Lower leg skin (tissue), 3 donors: ENCODE measurements around the gene FAM163A.

ENCODE experiments used
- POLR2A ChIP-seq, 2 donors: fragments of 450-650 bp; IDR thresholded peaks; one replicate each; pipeline ENCODE4 v1.6.1; 2016 to 2017; ENCODE audit warnings: antibody characterized with exemption in 2 of 2, mild to moderate bottlenecking in 1 of 2, moderate library complexity in 1 of 2
- TF ChIP-seq, protein P1 (sequence below), 3 donors: fragments of 450-650 bp; IDR thresholded peaks; one replicate each; pipeline ENCODE4 v1.5.1; 2016; ENCODE audit warnings: antibody characterized with exemption in 3 of 3, mild to moderate bottlenecking in 3 of 3, moderate library complexity in 2 of 3

- TF ChIP-seq, protein P1, sequence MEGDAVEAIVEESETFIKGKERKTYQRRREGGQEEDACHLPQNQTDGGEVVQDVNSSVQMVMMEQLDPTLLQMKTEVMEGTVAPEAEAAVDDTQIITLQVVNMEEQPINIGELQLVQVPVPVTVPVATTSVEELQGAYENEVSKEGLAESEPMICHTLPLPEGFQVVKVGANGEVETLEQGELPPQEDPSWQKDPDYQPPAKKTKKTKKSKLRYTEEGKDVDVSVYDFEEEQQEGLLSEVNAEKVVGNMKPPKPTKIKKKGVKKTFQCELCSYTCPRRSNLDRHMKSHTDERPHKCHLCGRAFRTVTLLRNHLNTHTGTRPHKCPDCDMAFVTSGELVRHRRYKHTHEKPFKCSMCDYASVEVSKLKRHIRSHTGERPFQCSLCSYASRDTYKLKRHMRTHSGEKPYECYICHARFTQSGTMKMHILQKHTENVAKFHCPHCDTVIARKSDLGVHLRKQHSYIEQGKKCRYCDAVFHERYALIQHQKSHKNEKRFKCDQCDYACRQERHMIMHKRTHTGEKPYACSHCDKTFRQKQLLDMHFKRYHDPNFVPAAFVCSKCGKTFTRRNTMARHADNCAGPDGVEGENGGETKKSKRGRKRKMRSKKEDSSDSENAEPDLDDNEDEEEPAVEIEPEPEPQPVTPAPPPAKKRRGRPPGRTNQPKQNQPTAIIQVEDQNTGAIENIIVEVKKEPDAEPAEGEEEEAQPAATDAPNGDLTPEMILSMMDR (IDR thresholded peaks at IDR 0.05) = no peak
- TF ChIP-seq POLR2A (IDR thresholded peaks at IDR 0.05) = no peak
Measured at GRCh38 chr1:179825206-179825605, 82.1 kb downstream of the FAM163A start.
